ENCODE results near the gene DOCK9.

The DOCK9 gene

DNA sequence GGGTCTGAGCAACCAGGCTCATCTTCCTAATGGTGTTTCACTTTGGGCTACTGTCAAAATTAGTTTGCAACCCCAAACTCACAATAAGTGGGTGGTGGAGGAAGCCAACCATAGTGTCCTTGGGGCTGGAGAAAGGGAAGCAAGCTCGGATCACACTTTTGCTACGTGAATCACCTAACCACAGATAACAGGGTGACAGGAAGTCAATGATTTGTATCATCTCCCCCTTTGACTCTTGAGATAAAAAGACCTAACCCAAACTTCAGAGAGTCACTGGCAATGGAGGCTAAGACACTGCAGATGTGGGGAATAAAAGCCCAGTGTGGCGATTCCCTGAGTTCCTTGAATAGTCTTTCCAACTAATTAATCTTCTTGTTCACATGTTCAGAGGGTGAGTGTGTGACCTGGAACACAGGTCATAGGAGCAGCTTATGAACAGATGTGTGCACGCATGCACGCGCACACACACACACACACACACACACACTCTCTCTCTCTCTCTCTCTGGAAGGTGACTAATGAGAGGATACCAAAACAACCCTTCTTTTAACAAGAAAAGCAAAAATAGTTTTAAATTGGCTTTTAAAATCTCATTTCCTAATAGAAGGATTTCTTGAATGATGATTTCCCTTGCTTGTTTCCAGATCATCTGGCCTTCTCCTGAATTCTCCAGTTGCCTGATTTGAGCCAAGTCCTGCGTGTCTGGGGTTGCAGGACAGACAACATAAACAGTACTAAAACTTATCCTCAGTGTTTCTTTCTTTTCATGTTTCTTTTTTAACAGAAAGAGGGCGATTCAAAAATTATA, 21.2 kb upstream of the DOCK9 start:
- DNase-seq (ENCODE audit: low read depth in 2 of 2): no peak

DNA sequence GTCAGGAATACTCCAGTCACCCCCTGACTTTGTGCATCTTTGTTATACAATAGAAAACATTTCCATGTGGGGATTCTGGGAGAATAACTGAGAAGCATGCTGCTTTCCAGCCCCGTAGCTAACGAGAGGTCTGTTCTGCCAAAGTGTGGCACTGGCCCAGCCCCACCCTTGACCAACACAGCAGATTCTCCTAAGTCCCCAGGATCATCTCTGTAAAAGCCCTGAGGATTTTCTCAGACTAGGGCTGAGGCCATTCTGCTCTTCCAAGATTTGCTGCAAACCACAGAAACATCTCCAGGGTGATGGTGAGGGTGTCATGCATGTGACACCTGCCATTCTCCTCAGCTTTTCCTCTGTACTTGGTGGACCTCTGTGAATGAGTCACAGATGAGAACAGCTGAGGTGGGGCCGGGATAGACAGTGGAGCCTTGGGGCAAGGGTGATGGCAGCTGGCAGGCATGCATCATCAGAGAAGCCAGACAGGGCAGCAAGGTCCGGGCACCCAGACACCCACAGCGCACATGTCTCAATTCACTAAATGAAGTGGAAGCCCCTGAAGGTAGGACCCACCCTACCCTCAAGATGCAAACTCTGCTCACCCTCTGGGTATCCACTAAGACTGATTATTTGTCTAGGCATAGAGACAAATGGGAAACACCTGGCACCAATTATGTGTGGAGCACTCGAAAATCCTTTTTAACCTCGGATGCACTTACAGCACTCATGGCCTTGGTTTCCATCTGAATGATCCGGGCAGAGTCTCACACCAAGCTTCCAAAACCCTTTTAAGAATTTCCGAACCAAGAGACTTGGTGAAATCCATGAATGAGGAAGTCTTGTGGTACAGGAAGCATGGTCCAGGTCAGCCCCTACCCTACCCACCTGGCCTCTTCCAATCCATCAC, 20.1 kb upstream of the DOCK9 start:
- no peak for DNase-seq (ENCODE audit: low read depth in 2 of 2)

DNA sequence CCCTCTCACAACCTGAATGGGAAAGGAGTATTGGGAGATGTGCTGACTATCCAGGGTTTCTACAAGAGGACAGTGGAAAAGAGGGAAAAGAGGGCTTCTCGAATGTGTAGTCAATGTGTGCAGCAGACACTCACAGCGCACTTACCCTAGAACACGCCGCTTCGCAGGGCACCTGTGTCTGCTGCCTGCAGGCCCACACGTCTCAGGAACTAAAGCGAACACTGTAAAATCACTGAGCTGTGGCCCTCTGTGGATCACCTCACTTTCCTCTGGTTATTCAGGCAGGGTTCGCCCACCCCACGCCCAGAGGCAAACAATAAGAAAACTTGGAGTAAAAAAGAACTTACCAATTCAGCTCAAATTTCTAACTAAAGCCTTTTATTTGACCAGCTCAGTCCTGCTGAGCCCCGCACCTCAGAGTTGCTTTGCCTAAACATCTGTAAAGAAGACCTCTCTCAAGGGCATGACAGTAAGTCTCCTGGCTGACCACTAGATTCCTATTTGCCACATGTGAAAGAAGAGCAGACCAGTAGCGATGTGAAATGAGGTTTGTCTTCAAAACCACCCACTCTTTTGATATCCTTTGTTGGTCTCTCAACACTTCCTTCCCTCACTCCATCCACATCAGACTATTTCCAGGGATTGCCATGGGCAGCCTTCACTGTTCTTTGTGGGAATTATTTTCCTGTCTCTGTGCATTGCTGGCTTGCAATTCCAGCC, 19.3 kb upstream of the DOCK9 start:
- no peak for DNase-seq (ENCODE audit: low read depth in 2 of 2)

DNA sequence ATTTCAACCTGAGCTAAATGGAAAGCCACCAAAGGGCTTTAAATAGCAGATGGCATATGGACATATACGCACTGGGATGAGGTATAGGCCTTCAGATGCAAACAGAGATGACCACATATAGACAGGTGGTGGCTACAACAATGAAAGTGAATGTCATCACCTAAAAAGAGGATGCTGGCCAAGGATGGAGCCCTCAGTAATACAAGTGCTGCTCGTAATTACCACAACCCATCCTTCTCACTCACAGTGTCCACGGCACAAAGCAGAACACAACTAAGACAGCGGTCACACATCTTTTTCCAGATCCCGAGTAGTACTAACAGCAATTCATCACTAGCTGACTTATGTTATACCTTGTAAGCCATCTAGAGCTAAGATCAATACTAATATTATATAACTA, 18.2 kb upstream of the DOCK9 start:
- no peak for DNase-seq (ENCODE audit: low read depth in 2 of 2)

DNA sequence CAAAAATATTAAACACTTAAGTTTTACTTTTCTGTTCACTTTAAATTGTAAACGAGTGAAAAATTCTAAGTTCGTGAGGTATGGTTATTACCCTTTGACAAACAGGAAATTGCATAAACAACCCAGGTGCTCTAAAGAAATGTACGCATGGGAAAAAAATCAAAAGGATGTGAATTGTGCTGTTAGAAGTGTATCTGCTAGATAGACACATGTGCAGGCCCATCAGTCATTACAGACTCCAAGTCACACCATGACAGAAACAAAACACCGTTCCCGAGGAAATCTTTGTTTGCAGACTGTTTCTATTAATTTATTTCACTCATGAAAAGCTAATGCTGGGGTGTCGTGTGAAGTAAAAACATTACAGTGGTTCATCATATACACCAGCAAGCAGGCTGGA, 17.0 kb upstream of the DOCK9 start:
- no peak for DNase-seq (ENCODE audit: low read depth in 2 of 2)

DNA sequence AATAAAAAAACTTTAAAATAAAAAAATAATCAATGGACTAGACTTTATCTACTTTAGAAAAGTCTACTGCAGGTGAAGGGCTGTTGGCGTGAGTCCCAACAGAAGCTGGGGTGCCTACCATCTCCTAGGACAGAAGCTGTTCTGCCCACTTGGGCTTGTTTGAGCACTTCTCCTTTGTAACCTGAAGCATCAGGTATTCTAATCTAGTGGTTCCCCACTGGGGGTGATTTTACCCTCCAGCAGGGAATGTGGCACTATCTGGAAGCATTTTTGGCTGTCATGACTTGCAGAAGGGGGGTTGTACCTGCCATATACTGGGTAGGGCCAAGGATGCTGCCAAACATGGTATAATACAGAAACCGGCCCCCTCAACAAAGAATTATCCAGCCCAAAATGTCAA, 16.2 kb upstream of the DOCK9 start:
- DNase-seq (ENCODE audit: low read depth in 2 of 2): no peak

DNA sequence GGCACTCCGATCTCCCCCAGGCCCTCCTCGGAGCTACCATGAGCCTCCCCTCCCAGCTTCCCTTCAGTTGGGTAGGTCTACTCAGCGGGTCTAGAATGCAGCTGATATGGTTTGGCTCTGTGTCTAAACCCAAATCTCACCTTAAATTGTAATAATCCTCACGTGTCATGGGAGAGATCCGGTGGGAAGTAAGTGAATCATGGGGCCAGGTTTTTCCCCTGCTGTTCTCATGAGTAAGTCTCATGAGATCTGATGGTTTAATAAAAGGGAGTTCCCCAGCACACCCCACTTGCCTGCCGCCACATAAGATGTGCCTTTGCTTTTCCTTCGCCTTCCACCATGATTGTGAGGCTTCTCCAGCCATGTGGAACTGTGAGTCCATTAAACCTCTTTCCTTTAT, 14.5 kb upstream of the DOCK9 start:
- no peak for DNase-seq (ENCODE audit: low read depth in 2 of 2)

DNA sequence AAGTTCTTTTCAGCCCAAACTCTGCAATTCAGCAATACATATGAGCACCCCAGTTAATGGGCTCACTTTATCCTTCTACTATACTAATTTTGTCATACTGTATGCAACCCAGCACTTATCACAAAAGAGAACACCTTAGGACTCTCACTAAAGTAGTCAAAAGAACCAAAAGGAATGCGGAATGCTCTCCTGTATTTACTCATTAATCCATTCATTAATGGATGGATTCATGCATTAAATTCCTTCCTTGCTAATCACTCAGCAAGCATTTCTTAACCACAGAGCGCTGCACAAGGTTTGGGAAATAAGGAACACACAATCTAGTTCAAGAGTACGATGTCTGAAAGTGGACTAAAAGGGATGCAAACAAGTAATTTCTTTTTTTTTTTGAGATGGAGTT, 12.8 kb upstream of the DOCK9 start:
- DNase-seq (ENCODE audit: low read depth in 2 of 2): no peak

DNA sequence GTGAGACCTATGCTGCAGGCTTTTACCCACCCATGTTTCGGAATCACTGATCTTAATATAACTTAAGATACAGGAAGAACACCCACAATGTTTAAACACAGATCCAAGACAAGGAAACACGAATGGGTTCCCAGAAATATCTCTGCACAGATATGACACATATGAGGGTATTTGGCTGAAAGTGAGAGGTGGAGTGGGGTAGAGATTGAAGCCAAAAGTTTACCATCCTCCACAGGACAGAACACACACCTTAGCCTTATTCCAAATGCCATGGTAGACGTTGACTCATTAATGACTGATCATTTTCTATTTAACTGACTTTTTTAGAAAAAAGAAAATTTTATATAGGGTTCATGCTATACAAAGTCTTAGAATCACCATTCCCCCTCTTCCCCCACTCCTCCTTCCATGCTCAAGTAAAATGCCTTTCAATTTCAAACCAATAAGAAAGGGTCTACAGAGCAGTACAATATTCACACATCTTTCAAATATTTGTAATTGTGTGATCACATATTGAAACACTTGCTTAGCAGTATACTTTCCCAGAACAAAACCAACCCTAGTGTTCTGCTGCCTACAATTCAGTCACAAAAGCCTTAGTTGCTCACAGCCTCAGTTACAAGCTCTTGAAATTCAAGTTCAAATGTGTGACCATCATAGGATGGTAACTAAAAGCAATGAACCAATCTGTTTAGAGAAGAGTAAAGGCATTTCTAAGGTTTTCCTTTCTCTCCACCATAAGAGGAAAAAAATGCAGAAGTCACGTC, 11.8 kb upstream of the DOCK9 start:
- DNase-seq (ENCODE audit: low read depth in 2 of 2): no peak

DNA sequence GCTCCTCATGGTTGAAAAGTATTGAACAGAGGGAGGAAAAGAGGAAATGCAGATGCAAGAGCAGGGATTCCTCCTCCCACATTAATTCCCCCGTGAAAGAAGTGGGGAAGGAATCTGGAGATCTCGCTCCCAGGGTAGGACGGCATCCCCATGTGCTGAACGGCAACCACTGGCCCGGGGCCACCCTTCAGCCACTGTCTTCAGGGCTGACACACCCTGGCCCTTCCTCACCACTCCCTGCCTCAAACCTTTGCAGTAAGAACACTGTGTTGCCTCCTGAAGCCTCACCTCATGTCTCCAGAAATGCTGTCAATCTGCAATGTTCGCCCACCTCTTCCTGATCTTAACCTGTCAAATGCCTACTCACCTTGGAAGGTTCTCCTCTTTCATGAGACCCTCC, 10.9 kb upstream of the DOCK9 start:
- DNase-seq (ENCODE audit: low read depth in 2 of 2): no peak

DNA sequence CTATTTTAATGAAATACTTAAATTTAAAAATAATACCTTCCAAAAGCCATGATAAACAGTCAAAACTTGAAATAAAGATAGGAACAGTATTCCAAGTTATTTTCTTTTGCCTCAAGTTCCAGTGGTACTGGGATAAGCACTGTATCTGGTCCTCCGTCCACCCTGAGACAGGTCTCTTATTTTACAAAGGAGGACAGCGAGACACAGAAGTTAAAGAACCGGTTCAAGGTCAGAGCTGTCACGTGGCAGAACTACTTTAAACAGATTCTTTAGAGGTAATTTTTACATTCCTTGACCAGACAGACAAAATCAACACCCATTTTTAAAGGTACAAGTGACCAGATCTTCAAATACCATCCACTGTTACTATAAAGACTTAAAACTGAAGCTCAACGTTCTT, 10.4 kb upstream of the DOCK9 start:
- no peak for DNase-seq (ENCODE audit: low read depth in 2 of 2)

DNA sequence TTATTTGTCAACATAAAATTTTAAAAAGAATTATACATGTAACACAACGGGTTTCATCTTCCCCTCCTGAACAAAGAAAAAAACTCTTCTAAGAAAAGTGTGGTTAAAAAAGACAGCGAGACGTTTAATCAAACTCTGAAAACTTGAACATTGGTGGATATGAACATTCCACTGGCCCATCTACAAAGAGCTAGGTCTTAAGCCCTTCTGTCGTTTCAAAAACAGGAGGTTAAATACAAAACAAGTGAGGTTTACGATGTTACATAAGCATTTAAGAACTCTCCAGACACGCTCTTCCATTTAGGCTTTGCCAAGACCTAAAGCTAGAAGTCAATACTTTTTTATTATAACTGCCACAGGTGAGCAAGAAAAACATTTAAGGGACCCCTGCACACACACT, 9.4 kb upstream of the DOCK9 start:
- no peak for DNase-seq (ENCODE audit: low read depth in 2 of 2)

DNA sequence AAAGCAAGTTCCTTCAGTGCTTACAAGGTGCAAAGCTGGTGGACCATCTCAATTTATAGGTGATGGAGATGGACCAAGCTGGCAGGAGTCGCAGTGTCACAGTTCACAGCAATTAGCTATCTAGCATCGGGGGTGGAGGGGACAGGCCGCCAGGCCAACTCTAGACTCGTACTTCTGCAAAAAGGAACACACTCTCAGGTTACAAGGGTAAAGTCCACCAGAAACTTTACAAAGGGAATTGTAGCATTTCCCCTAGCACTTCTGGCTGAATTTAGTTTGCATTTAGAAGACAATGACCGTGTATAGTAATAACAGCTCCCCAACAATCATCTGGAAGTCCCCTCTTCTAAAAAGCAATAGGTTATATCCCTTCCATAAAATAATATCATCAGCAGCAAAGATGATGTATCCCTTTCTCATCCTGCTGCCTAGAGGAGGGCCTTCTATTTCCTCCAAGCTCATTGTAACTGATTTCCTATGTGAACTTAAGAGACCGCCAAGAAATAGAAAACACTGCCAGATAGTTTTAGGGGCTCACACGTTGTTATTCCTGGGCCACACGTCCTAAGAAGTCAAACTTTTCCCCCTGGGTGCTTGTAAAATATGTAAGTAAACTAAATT, 8.5 kb upstream of the DOCK9 start:
- DNase-seq (ENCODE audit: low read depth in 2 of 2): no peak

DNA sequence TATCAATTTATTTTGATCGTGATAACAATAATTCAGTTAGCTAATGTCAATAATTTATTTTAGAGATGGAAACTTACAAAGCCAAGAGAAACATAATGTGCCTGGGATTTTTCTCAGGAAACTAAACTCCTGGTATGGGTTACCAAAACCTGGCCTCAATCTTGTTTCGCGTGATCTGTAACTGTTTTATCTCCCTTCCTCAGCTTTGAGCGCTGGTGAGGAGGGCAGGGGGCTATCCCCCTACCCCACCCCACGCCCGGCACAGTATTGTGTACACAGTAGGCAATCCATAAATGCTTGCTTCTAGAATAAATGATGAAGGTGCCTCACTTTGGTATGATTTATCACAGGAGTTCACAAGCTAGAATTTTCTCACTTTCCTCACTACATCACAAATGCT, 7.7 kb upstream of the DOCK9 start:
- DNase-seq (ENCODE audit: low read depth in 2 of 2): no peak

DNA sequence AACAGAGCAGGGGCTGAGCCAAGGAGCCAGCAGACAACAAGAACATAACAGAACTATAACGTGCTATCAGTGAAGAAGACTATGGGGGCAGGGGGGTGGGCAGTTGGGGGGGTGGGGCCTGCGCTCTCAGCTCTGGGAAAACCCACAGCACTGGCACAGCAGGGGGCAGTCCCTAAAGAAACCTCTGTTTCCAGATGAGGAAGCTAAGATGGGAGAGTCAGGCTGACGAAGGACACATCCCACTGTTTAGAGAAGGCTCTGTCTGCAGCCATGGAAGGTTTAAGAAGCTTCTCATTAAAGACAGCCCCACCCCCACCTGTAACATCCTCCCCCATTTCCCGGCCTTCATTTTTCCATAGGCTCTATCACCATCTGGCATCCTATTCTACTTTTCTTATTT, 7.1 kb upstream of the DOCK9 start:
- no peak for DNase-seq (ENCODE audit: low read depth in 2 of 2)

DNA sequence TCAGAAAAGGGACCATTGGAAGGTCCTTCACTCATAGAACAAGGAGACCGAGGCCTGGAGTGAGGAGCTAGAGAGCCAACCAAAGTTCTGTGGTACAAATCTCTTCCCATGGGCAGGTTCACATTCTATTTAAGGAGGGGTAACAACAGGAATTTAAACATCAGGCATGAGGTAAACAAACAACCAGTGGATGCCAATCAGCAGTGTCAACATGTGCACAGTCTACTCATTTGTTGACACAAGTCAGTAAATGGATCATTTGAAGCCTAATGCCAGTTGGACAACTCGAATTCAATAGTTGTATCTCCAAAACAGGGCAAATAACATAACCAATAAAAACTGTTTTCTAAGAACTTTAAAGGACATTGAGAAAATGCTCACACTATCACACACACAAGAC, 6.3 kb upstream of the DOCK9 start:
- no peak for DNase-seq (ENCODE audit: low read depth in 2 of 2)

DNA sequence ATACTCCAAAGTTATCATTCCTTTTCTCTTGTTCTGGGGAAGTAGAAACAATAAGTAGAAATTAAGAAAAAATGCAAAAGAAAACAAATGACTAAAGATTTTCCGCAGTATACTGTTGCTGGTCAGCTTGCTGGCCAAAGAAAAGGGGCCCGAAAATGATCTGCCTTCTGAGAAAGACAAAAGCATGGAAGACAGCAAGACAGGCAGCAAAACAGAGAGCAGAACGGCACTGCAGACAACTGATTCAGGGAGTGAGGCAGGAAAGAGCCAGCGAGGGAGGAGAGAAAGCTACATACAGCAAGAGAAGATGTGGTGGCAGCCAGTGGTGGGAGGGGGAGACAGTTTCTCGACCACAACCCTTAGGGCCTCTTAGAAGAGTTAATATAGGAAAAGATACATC, 5.3 kb upstream of the DOCK9 start:
- no peak for DNase-seq (ENCODE audit: low read depth in 2 of 2)

DNA sequence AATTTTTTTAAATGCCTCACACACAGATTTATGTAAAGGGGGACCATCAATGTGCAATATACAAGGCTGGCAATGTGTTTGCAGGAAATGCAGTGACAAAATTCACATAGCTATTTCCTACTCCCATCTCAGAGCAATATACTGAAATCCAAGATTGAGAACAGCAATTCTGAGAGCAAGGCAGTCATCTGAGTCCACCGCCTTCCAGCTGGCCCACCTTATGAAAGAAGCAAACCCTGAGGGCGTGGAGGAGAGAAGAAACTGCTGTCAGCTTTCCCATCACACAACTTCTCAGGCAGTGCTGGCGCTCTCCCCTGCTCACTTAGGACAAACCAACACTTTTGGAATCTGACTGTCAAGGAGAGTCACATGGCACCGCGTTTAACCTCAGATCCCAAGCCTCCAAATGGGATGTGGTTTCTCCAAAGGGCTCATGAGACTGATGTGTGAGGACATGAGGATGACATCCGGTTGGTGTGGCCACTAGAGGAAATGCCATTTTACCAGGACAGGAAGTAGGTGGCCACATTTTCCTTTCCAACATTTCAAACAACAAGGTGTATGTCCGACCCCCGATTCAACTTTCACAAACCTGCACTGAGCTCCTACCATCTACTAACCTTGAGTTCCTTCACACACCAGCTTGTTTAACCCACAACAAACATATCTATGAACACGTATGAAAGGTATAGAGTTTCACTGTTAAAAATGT, 3.7 kb upstream of the DOCK9 start:
- no peak for DNase-seq (ENCODE audit: low read depth in 2 of 2)

DNA sequence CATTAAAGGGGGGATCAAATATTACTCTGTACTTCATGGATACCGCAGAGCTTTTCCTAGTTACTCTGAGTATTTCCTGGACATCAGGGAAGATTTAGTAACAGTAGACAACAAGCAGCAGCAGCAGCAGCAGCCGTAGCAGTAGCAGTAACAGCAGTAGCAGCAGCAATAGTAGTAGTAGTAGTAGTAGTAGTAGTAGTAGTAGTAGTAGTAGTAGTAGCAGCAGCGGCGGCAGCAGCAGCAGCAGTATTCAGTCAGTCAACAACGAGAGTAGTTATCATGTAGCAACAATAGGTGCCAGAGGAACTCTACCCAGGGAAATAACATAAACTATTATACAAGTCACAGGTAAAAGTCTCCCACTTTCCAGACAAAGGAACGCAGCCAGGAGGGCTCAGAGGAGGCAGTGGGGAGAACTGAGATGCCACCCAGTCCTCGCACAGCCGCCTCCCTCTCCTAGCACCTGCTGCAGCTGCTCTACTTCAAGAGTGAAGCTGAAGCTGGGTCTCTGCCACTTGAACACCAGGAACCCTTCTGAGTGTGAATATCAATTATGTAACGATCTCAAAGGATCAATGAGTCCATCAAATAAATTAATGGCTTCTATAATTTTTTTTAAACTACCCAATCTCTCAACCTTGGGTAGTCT, 1.3 kb upstream of the DOCK9 start:
- DNase-seq (ENCODE audit: low read depth in 2 of 2): no peak

DNA sequence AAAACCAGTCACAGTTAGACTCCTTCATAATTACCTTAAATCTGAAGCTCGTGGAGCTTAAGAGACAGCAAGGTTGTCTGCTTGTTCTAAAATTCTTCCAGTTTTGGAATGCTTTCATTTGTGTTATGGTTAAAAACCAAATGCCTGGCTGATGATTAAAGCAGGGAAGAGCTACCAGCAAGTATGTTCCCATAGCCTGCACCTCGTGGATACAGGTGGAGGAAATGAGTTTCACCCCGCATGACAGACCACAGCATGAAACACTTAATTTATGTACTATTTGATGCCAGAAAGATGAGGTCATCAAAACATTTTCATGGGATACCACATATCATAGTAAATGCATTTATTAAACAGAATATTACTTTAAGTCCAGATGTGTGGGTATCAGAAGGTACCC, 416 bp upstream of the DOCK9 start:
- no peak for DNase-seq (ENCODE audit: low read depth in 2 of 2)
